Panc1 (cell line): Measurements from ENCODE around the gene YIPF4.

Source experiments
- POLR2AphosphoS5 ChIP-seq: IDR thresholded peaks from 2 replicates; pipeline ENCODE4 v1.6.1; 2012; ENCODE audit warnings: mild to moderate bottlenecking, low read depth, low read length, moderate library complexity
- SIN3A ChIP-seq: IDR thresholded peaks from 2 replicates; pipeline ENCODE4 v1.6.1; 2012; ENCODE audit warnings: low read depth, mild to moderate bottlenecking, low read length, moderate library complexity, borderline replicate concordance; ENCODE audit not compliant: insufficient read depth
- TF ChIP-seq, protein P1 (sequence below): fragments of 450-650 bp; IDR thresholded peaks from 2 replicates; pipeline ENCODE4 v1.5.1; 2017; ENCODE audit warnings: mild to moderate bottlenecking

GRCh38 chr2:32356681-32357317 is 79.1 kb downstream of the YIPF4 start, which contains the start of gene BIRC6:
- TF ChIP-seq POLR2AphosphoS5: peak; percentile 96
- TF ChIP-seq, protein P1, sequence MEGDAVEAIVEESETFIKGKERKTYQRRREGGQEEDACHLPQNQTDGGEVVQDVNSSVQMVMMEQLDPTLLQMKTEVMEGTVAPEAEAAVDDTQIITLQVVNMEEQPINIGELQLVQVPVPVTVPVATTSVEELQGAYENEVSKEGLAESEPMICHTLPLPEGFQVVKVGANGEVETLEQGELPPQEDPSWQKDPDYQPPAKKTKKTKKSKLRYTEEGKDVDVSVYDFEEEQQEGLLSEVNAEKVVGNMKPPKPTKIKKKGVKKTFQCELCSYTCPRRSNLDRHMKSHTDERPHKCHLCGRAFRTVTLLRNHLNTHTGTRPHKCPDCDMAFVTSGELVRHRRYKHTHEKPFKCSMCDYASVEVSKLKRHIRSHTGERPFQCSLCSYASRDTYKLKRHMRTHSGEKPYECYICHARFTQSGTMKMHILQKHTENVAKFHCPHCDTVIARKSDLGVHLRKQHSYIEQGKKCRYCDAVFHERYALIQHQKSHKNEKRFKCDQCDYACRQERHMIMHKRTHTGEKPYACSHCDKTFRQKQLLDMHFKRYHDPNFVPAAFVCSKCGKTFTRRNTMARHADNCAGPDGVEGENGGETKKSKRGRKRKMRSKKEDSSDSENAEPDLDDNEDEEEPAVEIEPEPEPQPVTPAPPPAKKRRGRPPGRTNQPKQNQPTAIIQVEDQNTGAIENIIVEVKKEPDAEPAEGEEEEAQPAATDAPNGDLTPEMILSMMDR: no peak
- TF ChIP-seq SIN3A: peak; percentile 70
